ENCODE data around the gene RNF213.

RNF213 gene

GRCh38 chr17:80379348-80379747 lies 118.7 kb downstream of the RNF213 start:
- DNase-seq (ENCODE audit: low read depth, low spot score): no peak
- H3K27ac ChIP-seq: no peak overlapping the region

GRCh38 chr17:80380068-80380467 lies 119.4 kb downstream of the RNF213 start:
- no peak overlapping the region for H3K27ac ChIP-seq
- DNase-seq (ENCODE audit: low read depth, low spot score): no peak

DNA sequence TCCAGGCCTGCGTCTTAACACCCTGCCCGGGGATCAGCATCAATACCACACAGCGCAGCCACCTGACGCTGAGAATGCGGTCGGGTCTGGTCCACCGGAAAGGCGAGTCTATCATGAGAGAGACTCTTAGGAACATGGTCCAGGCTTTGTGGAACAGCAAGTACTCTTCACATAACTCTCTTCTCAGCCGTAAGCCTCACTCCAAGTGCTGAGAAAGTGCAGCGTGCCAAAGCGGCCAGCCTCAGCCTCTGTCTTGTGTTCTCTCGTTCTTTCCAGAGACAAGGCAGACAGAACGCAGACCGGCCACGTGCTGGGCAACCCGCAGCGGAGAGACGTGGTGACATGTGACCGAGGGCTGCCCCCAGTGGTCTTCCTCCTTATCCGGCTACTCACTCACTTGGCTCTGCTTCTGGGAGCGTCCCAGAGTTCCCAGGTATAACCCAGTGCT lies 119.9 kb downstream of the RNF213 start:
- H3K27ac ChIP-seq: no peak overlapping the region
- no peak for DNase-seq (ENCODE audit: low read depth, low spot score)

DNA sequence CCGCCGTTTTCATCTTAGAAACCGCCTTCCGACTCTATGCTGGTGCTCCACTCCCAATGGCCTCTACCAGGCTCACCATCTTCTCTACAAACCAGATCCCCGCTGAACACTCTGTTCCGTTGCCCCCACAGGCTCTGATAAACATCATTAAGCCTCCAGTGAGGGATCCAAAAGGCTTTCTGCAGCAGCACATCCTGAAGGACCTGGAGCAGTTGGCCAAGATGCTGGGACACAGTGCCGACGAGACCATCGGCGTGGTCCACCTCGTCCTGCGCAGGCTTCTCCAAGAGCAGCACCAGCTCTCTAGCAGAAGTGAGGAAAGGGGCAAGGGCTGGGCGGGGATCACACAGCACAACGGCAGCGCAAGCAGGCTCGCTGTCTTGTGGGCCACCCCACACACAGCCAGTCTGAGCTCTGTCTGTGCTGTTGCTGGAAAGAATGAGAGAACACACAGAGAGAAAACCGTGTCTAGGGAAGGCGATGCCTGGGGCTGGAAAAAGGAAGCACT lies 120.8 kb downstream of the RNF213 start:
- no peak overlapping the region for H3K27ac ChIP-seq
- DNase-seq (ENCODE audit: low read depth, low spot score): no peak

DNA sequence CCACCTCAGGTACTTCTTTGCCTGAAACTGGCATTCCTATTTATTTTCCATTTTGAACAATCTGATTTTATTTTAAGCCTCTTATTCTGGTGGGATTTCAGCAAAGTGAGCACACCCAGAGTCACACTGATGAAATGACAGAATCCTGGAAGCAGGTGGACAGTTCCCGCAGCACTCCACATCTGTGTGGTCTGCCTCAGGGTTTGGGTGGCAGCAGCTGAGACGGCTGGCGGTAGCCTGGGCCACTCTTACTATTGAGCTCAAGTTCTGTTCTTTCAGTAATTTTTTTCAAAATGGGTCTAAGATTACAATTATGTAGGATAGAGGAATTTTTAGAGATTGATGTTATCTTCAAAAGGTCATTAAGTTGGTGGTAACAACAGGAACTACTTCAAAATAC lies 121.8 kb downstream of the RNF213 start:
- DNase-seq (ENCODE audit: low read depth, low spot score): no peak
- H3K27ac ChIP-seq: no peak overlapping the region

DNA sequence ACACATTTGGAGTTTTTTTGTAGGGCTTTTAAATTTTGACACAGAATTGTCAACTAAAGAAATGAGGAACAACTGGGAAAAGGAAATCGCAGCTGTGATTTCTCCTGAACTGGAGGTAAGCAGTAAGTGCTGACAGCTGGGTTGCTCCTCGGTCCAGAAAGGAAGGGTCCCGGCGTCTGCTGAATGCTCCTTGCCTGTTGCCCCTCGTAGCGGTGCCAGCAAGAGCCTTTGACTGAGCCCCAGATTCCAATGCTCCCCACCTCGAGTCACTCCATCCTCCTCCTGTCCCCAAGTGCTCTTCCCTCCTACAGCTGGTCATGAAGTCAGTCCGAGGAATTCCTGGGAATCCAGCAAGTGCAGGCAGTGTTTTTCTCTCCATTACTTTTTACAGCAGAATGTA lies 122.3 kb downstream of the RNF213 start:
- no peak for DNase-seq (ENCODE audit: low read depth, low spot score)
- H3K27ac ChIP-seq: no peak overlapping the region

GRCh38 chr17:80384078-80384960 lies 123.7 kb downstream of the RNF213 start:
- DNase-seq (ENCODE audit: low read depth, low spot score): no peak

GRCh38 chr17:80385046-80385445 lies 124.4 kb downstream of the RNF213 start:
- DNase-seq (ENCODE audit: low read depth, low spot score): no peak
- no peak overlapping the region for H3K27ac ChIP-seq

More at GRCh38 chr17:80384078-80384960, 123.7 kb downstream of the RNF213 start:
- H3K27ac ChIP-seq: no peak overlapping the region

- DNase-seq (ENCODE audit: low read depth, low spot score): no peak
- H3K27ac ChIP-seq: no peak overlapping the region
These were observed 125.7 kb downstream of the RNF213 start for GRCh38 chr17:80386341-80386740.

DNA sequence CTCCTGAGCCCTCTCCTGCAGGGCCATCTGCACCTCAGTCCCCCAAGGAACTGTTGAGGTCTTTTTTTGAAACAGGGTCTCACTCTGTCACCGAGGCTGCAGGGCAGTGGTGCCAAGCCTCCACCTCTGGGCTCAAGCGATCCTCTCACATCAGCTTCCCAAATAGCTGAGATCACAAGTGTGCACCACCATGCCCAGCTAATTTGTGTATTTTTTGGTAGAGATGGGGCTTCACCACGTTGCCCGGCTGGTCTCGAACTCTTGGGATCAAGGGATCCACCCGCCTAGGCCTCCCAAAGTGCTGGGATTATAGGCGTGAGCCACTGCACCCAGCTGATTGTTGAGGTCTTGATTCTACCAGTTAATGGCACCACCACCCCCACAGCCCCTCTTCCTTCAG lies 126.4 kb downstream of the RNF213 start:
- no peak for DNase-seq (ENCODE audit: low read depth, low spot score)
- no peak overlapping the region for H3K27ac ChIP-seq

DNA sequence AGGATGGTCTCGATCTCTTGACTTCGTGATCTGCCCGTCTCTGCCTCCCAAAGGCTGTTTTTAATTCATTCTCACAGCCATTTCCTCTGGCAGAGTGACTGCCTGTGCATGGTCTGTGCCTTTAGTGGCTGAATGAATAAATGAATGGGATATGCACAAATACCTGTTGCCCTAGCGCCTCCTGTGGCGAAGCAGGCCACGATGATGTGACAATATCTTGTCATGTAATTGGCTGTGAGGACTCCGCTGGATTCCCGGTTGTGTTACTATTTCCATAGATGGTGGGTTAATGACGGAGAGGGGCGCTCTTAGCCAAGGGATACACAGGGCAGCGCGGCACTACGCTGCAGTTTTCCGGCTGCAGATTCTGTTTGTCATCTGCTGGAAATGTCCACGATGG lies 127.5 kb downstream of the RNF213 start:
- no peak overlapping the region for H3K27ac ChIP-seq
- no peak for DNase-seq (ENCODE audit: low read depth, low spot score)

DNA sequence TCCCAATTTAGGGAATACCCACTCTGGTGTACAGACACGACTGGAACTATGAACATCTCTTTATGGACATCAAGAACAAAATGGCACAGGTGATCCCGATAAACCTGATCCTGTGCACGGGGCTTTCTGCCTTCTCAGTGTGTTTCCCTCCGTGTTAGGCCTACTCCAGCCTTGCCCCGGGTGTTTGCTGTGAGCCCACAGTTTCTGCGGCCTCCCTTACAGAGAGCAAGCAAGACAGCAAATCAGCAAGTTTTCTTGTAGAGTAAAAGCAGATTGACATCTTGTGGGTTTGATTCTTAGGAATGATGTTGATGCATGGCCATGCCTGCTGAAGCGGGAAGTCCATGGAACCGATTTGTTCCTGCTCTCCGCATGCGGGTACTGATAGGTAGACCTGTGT lies 127.9 kb downstream of the RNF213 start:
- no peak overlapping the region for H3K27ac ChIP-seq
- no peak for DNase-seq (ENCODE audit: low read depth, low spot score)

GRCh38 chr17:80389011-80389995 lies 128.7 kb downstream of the RNF213 start:
- no peak overlapping the region for H3K27ac ChIP-seq
- DNase-seq (ENCODE audit: low read depth, low spot score): no peak

GRCh38 chr17:80393241-80393890 lies 132.7 kb downstream of the RNF213 start:
- peak; percentile 33 for DNase-seq (ENCODE audit: low read depth, low spot score)
- H3K27ac ChIP-seq: no peak overlapping the region

DNA sequence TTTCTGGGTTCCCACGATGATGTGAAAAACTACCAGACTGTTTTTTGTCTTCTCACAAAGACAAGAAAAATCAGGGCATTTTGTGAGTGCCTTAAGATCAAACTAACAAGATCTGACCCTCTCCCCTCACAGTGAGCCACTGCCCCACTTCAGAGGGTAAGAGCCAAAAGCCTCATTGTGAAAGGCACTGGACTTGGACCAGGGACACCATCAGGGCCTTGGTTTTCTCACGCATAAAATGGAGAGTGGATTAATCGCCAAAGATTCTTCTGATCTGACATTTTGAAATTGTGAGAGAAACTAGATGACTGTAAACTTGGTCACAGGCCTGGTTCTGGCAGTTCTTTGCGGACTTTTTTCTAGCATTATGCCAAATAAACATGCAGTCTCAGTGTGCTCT lies 133.3 kb downstream of the RNF213 start:
- no peak for DNase-seq (ENCODE audit: low read depth, low spot score)
- H3K27ac ChIP-seq: no peak overlapping the region

GRCh38 chr17:80394629-80395216 lies 134.1 kb downstream of the RNF213 start:
- DNase-seq (ENCODE audit: low read depth, low spot score): no peak
- no peak overlapping the region for H3K27ac ChIP-seq

- DNase-seq (ENCODE audit: low read depth, low spot score): no peak
- no peak overlapping the region for H3K27ac ChIP-seq
These were observed 134.9 kb downstream of the RNF213 start for GRCh38 chr17:80395402-80396151.

DNA sequence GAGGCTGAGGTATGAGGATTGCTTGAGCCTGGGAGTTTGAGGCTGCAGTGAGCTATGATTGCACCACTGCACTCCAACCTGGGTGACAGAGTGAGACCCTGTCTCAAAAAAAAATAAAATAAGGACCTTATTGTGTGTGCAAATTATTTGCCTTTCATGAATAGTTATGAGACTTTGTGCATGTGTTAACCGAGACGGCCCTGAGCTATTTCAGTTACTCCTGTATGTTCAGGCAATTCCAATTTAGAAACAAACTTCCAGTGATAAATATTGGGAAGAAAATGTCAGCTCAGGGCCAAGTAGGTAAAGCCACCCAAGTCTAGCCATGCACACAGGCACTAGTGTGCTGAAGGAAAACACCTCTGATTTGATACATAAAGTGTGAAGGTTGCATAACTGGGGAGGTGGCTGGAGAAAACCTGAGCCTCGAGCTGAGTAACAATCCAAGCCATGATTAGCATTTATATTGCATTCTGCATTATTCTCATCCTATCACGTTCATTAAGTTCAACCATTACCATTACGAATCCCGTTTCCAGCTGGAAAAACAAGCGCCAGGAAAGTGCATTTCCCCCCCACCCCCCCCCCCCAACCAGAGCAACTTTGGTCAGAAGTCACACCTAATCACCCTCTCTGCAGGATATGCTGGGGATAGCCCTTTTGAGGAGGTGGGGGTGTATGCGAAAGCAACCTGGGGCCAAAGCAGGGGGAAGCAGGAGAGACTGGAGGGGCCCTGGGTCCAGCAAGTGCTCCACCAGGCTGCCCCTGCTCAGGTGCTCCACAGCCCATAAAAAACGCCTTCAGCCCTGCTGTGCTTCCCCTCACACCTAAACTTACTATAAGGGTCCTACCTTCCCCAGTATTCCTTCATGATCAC lies 135.7 kb downstream of the RNF213 start:
- no peak overlapping the region for H3K27ac ChIP-seq
- no peak for DNase-seq (ENCODE audit: low read depth, low spot score)

Measured in epithelial cell of prostate (primary cell).